ENCODE data around the gene CEP250. TPM values are rescaled to one million over a fixed set of nuclear protein-coding genes. Genes with fewer than 3 reads are reported as not detected.

The CEP250 gene
- total RNA-seq, 1 donor from 2014 or later = 39.4 TPM

DNA sequence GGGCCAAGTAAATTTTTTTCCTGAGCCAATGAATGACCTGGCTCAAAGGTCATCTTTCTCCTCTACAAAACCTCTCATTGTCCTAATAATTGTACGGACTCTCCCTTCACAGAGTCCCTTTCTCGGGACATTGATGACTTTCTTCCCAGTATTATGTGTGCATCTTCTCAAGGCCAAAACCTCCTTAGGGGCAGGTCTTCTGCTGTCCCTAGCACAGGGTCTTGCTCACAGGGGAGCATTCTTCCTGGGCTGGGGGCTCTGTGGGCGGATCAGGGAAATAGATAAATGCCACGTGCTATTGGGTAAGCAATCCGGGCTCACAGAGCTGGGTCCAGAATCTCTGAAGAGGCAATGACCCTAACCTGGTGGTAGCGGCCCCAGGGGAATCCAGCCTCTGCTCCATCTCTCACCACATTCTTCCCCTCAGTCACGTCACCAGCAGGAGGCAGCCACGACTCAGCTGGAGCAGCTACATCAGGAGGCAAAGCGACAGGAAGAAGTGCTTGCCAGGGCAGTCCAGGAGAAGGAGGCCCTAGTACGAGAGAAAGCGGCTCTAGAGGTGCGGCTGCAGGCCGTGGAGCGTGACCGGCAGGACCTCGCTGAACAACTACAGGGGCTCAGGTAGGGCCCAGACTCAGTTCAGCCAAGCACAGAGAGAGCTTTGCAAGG is 23.5 kb downstream of the CEP250 start:
- no peaks in the 10 kb centered on the region for H3K27me3 Mint-ChIP-seq (ENCODE audit: unreplicated experiment)
- TF ChIP-seq, protein P1, sequence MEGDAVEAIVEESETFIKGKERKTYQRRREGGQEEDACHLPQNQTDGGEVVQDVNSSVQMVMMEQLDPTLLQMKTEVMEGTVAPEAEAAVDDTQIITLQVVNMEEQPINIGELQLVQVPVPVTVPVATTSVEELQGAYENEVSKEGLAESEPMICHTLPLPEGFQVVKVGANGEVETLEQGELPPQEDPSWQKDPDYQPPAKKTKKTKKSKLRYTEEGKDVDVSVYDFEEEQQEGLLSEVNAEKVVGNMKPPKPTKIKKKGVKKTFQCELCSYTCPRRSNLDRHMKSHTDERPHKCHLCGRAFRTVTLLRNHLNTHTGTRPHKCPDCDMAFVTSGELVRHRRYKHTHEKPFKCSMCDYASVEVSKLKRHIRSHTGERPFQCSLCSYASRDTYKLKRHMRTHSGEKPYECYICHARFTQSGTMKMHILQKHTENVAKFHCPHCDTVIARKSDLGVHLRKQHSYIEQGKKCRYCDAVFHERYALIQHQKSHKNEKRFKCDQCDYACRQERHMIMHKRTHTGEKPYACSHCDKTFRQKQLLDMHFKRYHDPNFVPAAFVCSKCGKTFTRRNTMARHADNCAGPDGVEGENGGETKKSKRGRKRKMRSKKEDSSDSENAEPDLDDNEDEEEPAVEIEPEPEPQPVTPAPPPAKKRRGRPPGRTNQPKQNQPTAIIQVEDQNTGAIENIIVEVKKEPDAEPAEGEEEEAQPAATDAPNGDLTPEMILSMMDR (IDR thresholded peaks at IDR 0.05; ENCODE audit: partially characterized antibody, unreplicated experiment) = no peak
- H3K4me3 Mint-ChIP-seq (ENCODE audit: unreplicated experiment) = no peak overlapping the region
- no peak overlapping the region for H3K27ac Mint-ChIP-seq (ENCODE audit: unreplicated experiment)
- H3K9me3 Mint-ChIP-seq (ENCODE audit: unreplicated experiment) = no peaks in the 10 kb centered on the region
- peak; percentile 55 for DNase-seq
- H3K4me1 Mint-ChIP-seq (ENCODE audit: low read depth, unreplicated experiment) = no peaks in the 10 kb centered on the region
- peaks cover 11% of the 10 kb centered on the region for H3K36me3 Mint-ChIP-seq (ENCODE audit: unreplicated experiment)

DNA sequence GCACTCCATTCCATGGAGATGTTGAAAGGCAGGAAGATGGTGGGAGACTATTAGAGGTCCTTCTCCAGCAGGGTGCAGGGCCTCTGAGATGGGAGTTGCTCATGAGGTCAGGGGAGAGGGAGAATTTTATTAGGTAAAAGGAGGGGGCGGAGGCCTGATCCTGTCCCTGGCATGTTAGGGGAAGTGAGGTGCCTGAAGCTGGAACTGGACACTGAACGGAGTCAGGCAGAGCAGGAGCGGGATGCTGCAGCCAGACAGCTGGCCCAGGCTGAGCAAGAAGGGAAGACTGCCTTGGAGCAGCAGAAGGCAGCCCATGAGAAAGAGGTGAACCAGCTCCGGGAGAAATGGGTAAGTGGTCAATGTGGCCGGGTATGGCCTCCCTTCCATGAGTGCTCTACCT is 24.4 kb downstream of the CEP250 start:
- H3K9me3 Mint-ChIP-seq (ENCODE audit: unreplicated experiment) = peaks cover 2% of the 10 kb centered on the region

DNA sequence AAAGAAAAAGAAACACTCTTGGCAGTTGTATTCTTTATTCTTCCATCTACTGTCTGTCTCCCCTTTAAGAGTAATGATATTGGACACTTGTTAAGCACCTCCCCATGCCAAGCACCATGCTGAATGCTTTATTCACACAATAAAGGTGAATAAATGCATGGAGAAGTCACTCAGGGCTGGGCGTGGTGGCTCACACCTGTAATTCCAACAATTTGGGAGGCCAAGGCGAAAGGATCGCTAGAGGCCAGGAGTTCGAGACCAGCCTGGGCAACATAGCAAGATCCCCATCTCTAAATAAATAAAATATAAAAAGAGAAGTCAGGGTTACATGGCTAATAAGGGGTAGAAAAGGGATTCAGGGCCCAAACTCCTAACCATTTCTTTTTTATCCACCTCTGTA is 32.1 kb downstream of the CEP250 start:
- Mint-ChIP-seq H3K4me3 (ENCODE audit: unreplicated experiment) (no peak overlapping the region), H3K4me1 (ENCODE audit: low read depth, unreplicated experiment) (no peaks in the 10 kb centered on the region), H3K36me3 (ENCODE audit: unreplicated experiment) (peaks cover 13% of the 10 kb centered on the region), H3K27me3 (ENCODE audit: unreplicated experiment) (peaks cover 1% of the 10 kb centered on the region), H3K27ac (ENCODE audit: unreplicated experiment) (no peak overlapping the region), H3K9me3 (ENCODE audit: unreplicated experiment) (peaks cover 2% of the 10 kb centered on the region)
- TF ChIP-seq, protein P1 (IDR thresholded peaks at IDR 0.05; ENCODE audit: partially characterized antibody, unreplicated experiment) = no peak
- no peak for DNase-seq

More for the DNA sequence above, 24.4 kb downstream of the CEP250 start:
- TF ChIP-seq, protein P1 (IDR thresholded peaks at IDR 0.05; ENCODE audit: partially characterized antibody, unreplicated experiment) = no peak
- Mint-ChIP-seq H3K27ac (ENCODE audit: unreplicated experiment) (no peak overlapping the region), H3K27me3 (ENCODE audit: unreplicated experiment) (no peaks in the 10 kb centered on the region), H3K4me1 (ENCODE audit: low read depth, unreplicated experiment) (no peaks in the 10 kb centered on the region), H3K4me3 (ENCODE audit: unreplicated experiment) (no peak overlapping the region), H3K36me3 (ENCODE audit: unreplicated experiment) (peaks cover 17% of the 10 kb centered on the region)
- no peak for DNase-seq

DNA sequence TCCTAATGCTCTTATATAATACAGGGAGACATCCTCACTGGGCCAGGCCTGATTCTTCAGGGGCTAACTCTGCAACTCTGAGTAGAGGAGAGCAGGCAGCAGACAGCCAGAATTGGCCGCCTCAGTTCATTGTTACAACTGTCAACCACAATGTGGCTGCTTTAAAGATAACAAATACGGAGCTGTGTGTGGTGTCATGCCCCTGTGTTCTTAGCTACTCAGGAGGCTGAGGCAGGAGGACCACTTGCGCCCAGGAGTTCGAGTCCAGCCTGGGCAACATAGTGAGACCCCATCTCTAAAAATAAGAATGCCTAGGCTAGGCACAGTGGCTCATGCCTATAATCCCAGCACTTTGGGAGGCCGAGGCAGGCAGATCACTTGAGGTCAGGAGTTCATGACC is 34.3 kb downstream of the CEP250 start:
- H3K36me3 Mint-ChIP-seq (ENCODE audit: unreplicated experiment) = peaks cover under 1% of the 10 kb centered on the region
- no peak overlapping the region for H3K27ac Mint-ChIP-seq (ENCODE audit: unreplicated experiment)
- H3K4me3 Mint-ChIP-seq (ENCODE audit: unreplicated experiment) = no peak overlapping the region
- H3K4me1 Mint-ChIP-seq (ENCODE audit: low read depth, unreplicated experiment) = no peaks in the 10 kb centered on the region
- peaks cover 1% of the 10 kb centered on the region for H3K27me3 Mint-ChIP-seq (ENCODE audit: unreplicated experiment)
- H3K9me3 Mint-ChIP-seq (ENCODE audit: unreplicated experiment) = no peaks in the 10 kb centered on the region
- no peak for DNase-seq
- TF ChIP-seq, protein P1 (IDR thresholded peaks at IDR 0.05; ENCODE audit: partially characterized antibody, unreplicated experiment) = no peak

DNA sequence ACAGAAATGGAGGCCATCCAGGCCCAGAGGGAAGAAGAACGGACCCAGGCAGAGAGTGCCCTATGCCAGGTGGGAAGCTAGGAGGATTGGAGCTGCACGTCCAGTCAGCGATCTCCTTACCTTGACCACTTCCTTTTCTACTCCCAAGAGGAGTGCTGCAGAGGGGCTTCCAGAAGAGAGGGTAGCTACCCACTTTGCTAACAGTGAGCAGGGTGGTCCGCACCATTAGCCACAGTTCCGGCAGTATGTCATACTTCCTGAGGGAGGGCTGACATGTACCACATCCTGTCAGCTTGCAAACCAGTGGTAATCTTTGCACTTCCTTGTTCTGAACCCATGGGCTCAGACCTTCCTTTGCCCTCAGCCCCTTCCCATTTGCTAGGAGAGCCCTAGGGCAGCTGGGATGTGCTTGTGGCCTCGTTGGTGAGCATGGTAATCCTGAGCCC is 35.4 kb downstream of the CEP250 start:
- DNase-seq = no peak
- no peaks in the 10 kb centered on the region for H3K9me3 Mint-ChIP-seq (ENCODE audit: unreplicated experiment)
- TF ChIP-seq, protein P1 (IDR thresholded peaks at IDR 0.05; ENCODE audit: partially characterized antibody, unreplicated experiment) = no peak
- H3K27me3 Mint-ChIP-seq (ENCODE audit: unreplicated experiment) = peaks cover 1% of the 10 kb centered on the region
- H3K4me3 Mint-ChIP-seq (ENCODE audit: unreplicated experiment) = no peak overlapping the region
- no peak overlapping the region for H3K27ac Mint-ChIP-seq (ENCODE audit: unreplicated experiment)
- no peaks in the 10 kb centered on the region for H3K4me1 Mint-ChIP-seq (ENCODE audit: low read depth, unreplicated experiment)
- peaks cover 7% of the 10 kb centered on the region for H3K36me3 Mint-ChIP-seq (ENCODE audit: unreplicated experiment)

All from glutamatergic neuron (in vitro differentiated cells).